Activated CD8-positive, alpha-beta memory T cell treated with anti-CD3 and anti-CD28 coated beads for 1 hour (primary cell): ENCODE measurements around the gene VSIR.
A peak's percentile ranks its signal among the peaks of the same experiment; 100 is the strongest.

ENCODE experiments used
- DNase-seq, 2 donors: peaks; one replicate each; pipeline ENCODE4 v3.0.0-alpha.2; 2020; ENCODE audit warnings: low read depth in 1 of 2; ENCODE audit errors: extremely low read depth in 1 of 2

The VSIR gene

GRCh38 chr10:71783917-71784678 lies 10.8 kb upstream of the VSIR start:
- DNase-seq, result no peak

GRCh38 chr10:71782917-71783490 lies 9.7 kb upstream of the VSIR start:
- no peak for DNase-seq

GRCh38 chr10:71782221-71782916 lies 9.0 kb upstream of the VSIR start:
- no peak for DNase-seq

GRCh38 chr10:71780719-71781118 lies 7.4 kb upstream of the VSIR start:
- no peak for DNase-seq

- no peak for DNase-seq
These were observed 6.8 kb upstream of the VSIR start for GRCh38 chr10:71780156-71780555.

GRCh38 chr10:71779641-71780040 lies 6.3 kb upstream of the VSIR start:
- DNase-seq, result no peak

GRCh38 chr10:71778071-71778825 lies 4.9 kb upstream of the VSIR start:
- DNase-seq, result no peak

- DNase-seq, result no peak
These were observed 4.1 kb upstream of the VSIR start for GRCh38 chr10:71777213-71777985.

- no peak for DNase-seq
These were observed 3.2 kb upstream of the VSIR start for GRCh38 chr10:71776481-71776925.

- no peak for DNase-seq
These were observed 1.8 kb upstream of the VSIR start for GRCh38 chr10:71774916-71775702.

GRCh38 chr10:71772832-71773220 lies 494 bp downstream of the VSIR start:
- no peak for DNase-seq

- DNase-seq, result peak in 1 of 2 donors; percentile 36
These were observed 1.3 kb downstream of the VSIR start for GRCh38 chr10:71771821-71772617.

- DNase-seq, result no peak
These were observed 2.1 kb downstream of the VSIR start for GRCh38 chr10:71771204-71771603.

GRCh38 chr10:71770789-71771188 lies 2.5 kb downstream of the VSIR start:
- no peak for DNase-seq

GRCh38 chr10:71770255-71770654 lies 3.1 kb downstream of the VSIR start:
- no peak for DNase-seq

GRCh38 chr10:71769279-71769823 lies 4.0 kb downstream of the VSIR start:
- no peak for DNase-seq

- no peak for DNase-seq
These were observed 5.8 kb downstream of the VSIR start for GRCh38 chr10:71767420-71768035.

GRCh38 chr10:71766717-71767419 lies 6.5 kb downstream of the VSIR start:
- DNase-seq, result no peak
